SJSA1 (cell line): ENCODE measurements around the gene ZNF850. TPM values are rescaled to one million over a fixed set of nuclear protein-coding genes. Genes with fewer than 3 reads are reported as not detected.
"Not testable (repeated sequence)": the region's sequence is repeated elsewhere in the genome, so short reads cannot be mapped to it uniquely, and the experiment has no call there.

Experiments used
- DNase-seq, 2 experiments: peaks; one replicate each; pipeline ENCODE4 v3.0.0-alpha.2; 2015 to 2020; ENCODE audit warnings: low spot score in 2 of 2, low read depth in 1 of 2
- H3K27ac ChIP-seq: fragments of 250-450 bp; sonication (Bioruptor Pico); 2 replicates; pipeline ENCODE4 v1.5.1; 2020; ENCODE audit warnings: mild to moderate bottlenecking, moderate library complexity
- H3K27me3 ChIP-seq: fragments of 250-450 bp; sonication (Bioruptor Pico); replicated peaks from 2 replicates; pipeline ENCODE4 v1.5.1; 2020; ENCODE audit warnings: mild to moderate bottlenecking, moderate library complexity
- H3K36me3 ChIP-seq: fragments of 250-450 bp; sonication (Bioruptor Pico); 2 replicates; pipeline ENCODE4 v1.5.1; 2020; ENCODE audit warnings: mild to moderate bottlenecking
- H3K4me1 ChIP-seq: fragments of 250-450 bp; sonication (Bioruptor Pico); replicated peaks from 2 replicates; pipeline ENCODE4 v1.6.1; 2021; ENCODE audit warnings: mild to moderate bottlenecking
- H3K4me3 ChIP-seq: fragments of 250-450 bp; sonication (Bioruptor Pico); 2 replicates; pipeline ENCODE4 v1.5.1; 2020; ENCODE audit warnings: mild to moderate bottlenecking
- H3K9me3 ChIP-seq: fragments of 250-450 bp; sonication (Bioruptor Pico); replicated peaks from 2 replicates; pipeline ENCODE4 v1.5.1; 2020; ENCODE audit warnings: mild to moderate bottlenecking
- total RNA-seq: library from RNA; depleted of rRNA; stranded (reverse); fragments of >200 nt; shearing (Covaris generic); gene quantifications from 2 replicates; pipeline ENCODE4 v1.2.3, GENCODE V29; 2014; rRNA removed

ZNF850 gene
- total RNA-seq, result 2.6 TPM in 2 replicates

DNA sequence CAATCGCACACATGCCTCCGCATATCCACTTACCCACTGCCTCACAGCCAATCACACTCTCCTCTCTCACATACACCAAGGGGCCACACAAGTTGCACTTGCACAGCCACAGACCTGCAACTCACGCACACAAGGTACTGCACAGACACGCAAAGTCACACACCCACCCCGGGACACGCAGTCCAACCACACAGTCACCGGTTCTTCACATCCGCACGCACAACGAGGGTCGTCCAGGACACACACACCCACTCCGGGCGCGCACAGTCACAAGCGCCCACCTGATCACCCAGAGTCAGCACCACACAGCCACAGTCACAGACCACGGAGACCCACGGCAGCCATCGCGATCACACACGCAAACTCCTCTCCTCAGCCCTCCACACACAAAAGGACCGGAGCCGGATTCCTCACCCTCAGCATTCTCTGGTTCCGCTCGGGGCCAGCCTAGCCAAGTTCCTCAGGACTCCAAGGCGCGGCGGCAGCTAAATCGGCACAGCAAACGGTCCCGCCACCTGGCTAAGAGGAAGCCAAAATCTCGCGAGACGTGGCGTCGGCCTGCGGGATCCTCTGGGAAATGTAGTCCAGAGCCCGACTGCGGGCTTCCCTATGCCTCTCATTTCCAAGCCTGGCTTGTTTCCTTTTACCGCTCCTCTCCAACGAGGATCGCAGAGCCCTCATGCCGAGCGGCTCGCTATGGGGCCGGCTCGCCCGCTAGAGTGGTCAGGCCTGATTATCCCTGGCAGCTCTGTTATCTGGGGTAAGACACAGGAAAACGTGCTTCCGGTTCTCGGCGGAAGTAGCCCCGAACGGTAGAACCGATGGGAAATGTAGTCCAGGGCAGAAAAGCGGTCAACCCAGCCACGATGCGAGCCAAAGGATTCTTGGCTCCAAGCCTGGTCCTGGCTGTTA lies at the start of gene ZNF850:
Gene ZNF850, minus strand, starts transcription at position 497 of the 912 bp plus-strand sequence. CDS start 10,201 bp downstream, outside the sequence.
- Histone ChIP-seq H3K4me3 (peak within 1 kb of the TSS; percentile 50), H3K36me3 (no peaks in the 10 kb centered on the region), H3K9me3 (peaks cover 5% of the 10 kb centered on the region; the same call in 1 of the 2 replicates), H3K27me3 (no peaks in the 10 kb centered on the region), H3K27ac (peak within 1 kb of the TSS; percentile 70), H3K4me1 (no peaks in the 10 kb centered on the region; the same call in 1 of the 2 replicates)
- DNase-seq, result peak; percentile 74 to 83

DNA sequence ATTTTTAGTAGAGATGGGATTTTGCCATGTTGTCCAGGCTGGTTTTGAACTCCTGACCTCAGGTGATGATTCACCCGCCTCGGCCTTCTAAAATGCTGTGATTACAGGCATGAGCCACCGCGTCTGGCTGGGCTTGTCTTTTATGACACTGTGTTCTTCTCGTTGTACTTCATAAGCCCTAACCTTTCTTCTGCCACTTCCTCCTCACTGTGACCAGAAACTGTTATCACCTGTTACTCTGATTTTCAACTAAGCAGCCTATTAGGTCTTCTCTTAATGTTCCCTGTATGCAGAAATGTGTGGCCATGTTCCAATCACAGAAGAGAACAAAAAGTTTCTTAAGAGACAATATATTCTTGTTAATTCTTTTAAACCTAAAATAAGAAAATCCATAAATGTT lies 49.2 kb upstream of the ZNF850 start:
- no peaks in the 10 kb centered on the region for H3K27me3 ChIP-seq
- no peak overlapping the region for H3K27ac ChIP-seq
- H3K9me3 ChIP-seq, result peaks cover 12% of the 10 kb centered on the region
- H3K4me1 ChIP-seq, result no peaks in the 10 kb centered on the region
- no peak overlapping the region for H3K4me3 ChIP-seq
- no peaks in the 10 kb centered on the region for H3K36me3 ChIP-seq
- no peak for DNase-seq

- Histone ChIP-seq H3K36me3 (no peaks in the 10 kb centered on the region), H3K4me3 (no peak overlapping the region), H3K9me3 (peaks cover 17% of the 10 kb centered on the region), H3K27me3 (no peaks in the 10 kb centered on the region), H3K27ac (no peak overlapping the region), H3K4me1 (no peaks in the 10 kb centered on the region)
- no peak for DNase-seq
These were observed 46.6 kb upstream of the ZNF850 start for GRCh38 chr19:36819130-36819630.

DNA sequence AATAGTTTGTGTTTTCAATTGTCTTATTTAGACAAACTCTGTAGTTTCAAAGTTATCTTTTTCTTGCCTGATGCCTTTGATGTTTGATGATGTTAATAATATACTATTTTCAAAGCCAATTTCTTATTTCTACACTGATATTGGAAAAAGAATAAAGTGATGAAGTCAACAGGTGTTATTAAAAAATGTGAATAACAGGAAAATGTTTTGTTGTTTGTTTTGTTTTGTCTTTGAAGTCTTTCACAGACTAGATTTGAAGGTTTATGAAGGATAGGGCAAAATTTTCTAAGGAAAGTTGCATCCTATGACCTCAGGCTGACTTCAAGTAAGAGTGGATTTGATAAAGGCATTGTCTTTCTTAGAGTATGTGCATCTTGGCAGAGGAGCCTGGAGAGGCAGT lies 34.4 kb upstream of the ZNF850 start:
- Histone ChIP-seq H3K9me3 (peaks cover 3% of the 10 kb centered on the region), H3K27me3 (no peaks in the 10 kb centered on the region), H3K27ac (no peak overlapping the region), H3K36me3 (no peaks in the 10 kb centered on the region), H3K4me1 (no peaks in the 10 kb centered on the region), H3K4me3 (no peak overlapping the region)
- no peak for DNase-seq

DNA sequence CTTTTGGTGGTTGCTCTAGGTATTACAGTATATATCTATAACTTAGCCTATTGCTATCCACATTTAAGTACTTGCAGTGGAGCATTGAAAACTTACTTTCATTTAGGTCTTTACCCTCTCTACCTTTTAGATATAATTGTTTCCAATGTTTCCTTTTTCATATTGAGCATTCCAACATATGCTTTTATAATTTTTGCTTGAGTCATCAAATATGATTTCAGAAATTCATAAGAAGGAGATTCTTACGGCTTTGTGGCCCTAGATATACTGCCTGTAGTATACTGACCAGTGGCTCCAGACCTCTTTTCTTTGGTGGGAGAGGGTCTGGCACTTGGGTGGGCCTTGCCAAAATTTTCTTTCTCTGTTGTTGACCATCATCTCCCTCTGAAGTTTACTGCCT lies 32.8 kb upstream of the ZNF850 start:
- no peaks in the 10 kb centered on the region for H3K36me3 ChIP-seq
- H3K4me3 ChIP-seq, result no peak overlapping the region
- H3K27ac ChIP-seq, result no peak overlapping the region
- no peaks in the 10 kb centered on the region for H3K4me1 ChIP-seq
- no peak for DNase-seq
- H3K27me3 ChIP-seq, result no peaks in the 10 kb centered on the region
- H3K9me3 ChIP-seq, result peaks cover 3% of the 10 kb centered on the region

GRCh38 chr19:36797786-36798108 lies 25.1 kb upstream of the ZNF850 start:
- no peak overlapping the region for H3K27ac ChIP-seq
- no peaks in the 10 kb centered on the region for H3K4me1 ChIP-seq
- no peaks in the 10 kb centered on the region for H3K36me3 ChIP-seq
- DNase-seq, result no peak
- H3K9me3 ChIP-seq, result peaks cover 3% of the 10 kb centered on the region
- H3K27me3 ChIP-seq, result no peaks in the 10 kb centered on the region
- no peak overlapping the region for H3K4me3 ChIP-seq

GRCh38 chr19:36796714-36796992 lies 24.0 kb upstream of the ZNF850 start:
- H3K4me3 ChIP-seq, result no peak overlapping the region
- DNase-seq, result no peak
- no peak overlapping the region for H3K27ac ChIP-seq
- no peaks in the 10 kb centered on the region for H3K36me3 ChIP-seq
- peaks cover 3% of the 10 kb centered on the region for H3K9me3 ChIP-seq
- H3K4me1 ChIP-seq, result no peaks in the 10 kb centered on the region
- H3K27me3 ChIP-seq, result no peaks in the 10 kb centered on the region

DNA sequence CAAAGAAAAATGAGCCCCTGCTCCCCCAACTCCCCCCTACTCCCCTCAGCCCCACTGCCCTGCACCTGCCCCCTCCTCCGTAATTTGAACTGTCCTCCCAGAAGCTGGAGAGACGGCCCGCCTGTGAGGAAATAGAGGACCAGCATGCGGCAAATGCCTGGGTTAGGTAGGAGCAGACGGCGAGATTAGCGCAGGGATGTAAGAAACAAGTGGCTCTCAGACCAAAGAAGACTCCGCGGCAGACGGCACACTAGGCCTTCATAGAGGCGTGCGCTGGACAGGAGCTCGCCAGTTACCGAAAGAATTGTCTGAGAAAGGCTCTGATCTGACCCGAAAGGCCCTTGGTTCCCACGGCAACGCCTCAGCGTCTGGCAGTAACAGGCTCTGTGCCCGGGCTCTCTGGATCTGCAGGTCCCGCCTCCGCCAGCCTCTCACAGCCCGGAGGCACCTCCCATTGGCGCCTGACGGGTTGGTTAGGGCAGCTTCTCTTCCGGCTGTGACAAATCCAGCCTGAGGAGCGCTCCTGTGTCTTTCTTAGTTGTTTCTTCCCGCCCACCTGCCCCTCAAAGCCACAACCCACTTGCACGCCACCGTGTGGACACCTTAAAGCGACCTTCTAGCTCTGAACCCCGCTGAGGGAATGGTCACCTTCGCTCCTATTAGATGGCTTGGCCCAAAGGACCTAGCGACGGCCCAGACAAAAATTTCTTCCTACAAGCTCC lies 19.0 kb upstream of the ZNF850 start:
- not testable (repeated sequence) for H3K27me3 ChIP-seq, H3K36me3 ChIP-seq, H3K4me3 ChIP-seq, H3K4me1 ChIP-seq, H3K27ac ChIP-seq, DNase-seq, H3K9me3 ChIP-seq

GRCh38 chr19:36775768-36776167 lies 3.2 kb upstream of the ZNF850 start:
- Histone ChIP-seq H3K9me3 (peaks cover 12% of the 10 kb centered on the region), H3K4me3 (no peak overlapping the region), H3K4me1 (no peaks in the 10 kb centered on the region; the same call in 1 of the 2 replicates), H3K36me3 (no peaks in the 10 kb centered on the region), H3K27me3 (no peaks in the 10 kb centered on the region), H3K27ac (no peak overlapping the region)
- no peak for DNase-seq

DNA sequence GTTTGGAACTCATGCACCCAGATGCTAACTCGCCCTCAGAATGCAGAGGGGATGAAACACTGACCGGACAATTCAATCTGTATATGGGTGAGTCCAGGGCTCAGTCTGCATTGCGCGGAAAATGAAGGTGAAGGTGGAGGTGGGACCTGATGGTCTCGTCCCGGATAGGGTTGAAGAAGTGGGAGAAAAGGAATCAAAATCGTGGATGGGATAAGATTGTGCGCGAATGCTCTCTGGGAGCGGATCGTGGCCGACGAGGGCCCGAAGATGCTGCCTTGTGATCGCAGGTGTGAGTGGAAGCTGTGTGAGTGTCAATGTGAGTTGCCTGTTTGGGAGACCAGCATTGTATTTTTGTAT lies 594 bp upstream of the ZNF850 start:
- no peaks in the 10 kb centered on the region; the same call in 1 of the 2 replicates for H3K4me1 ChIP-seq
- no peaks in the 10 kb centered on the region for H3K27me3 ChIP-seq
- peaks cover 5% of the 10 kb centered on the region; the same call in 1 of the 2 replicates for H3K9me3 ChIP-seq
- no peak for DNase-seq
- H3K36me3 ChIP-seq, result no peaks in the 10 kb centered on the region
- H3K27ac ChIP-seq, result no peak overlapping the region
- H3K4me3 ChIP-seq, result peak overlapping the region; percentile 50

- H3K36me3 ChIP-seq, result no peaks in the 10 kb centered on the region
- peaks cover 7% of the 10 kb centered on the region; the same call in 1 of the 2 replicates for H3K9me3 ChIP-seq
- H3K4me1 ChIP-seq, result no peaks in the 10 kb centered on the region; the same call in 1 of the 2 replicates
- peak in 1 of 2 experiments; percentile 17 for DNase-seq
- no peaks in the 10 kb centered on the region for H3K27me3 ChIP-seq
- H3K4me3 ChIP-seq, result peak overlapping the region; percentile 50
- H3K27ac ChIP-seq, result no peak overlapping the region
These were observed 1.1 kb downstream of the ZNF850 start for GRCh38 chr19:36771261-36772231.

DNA sequence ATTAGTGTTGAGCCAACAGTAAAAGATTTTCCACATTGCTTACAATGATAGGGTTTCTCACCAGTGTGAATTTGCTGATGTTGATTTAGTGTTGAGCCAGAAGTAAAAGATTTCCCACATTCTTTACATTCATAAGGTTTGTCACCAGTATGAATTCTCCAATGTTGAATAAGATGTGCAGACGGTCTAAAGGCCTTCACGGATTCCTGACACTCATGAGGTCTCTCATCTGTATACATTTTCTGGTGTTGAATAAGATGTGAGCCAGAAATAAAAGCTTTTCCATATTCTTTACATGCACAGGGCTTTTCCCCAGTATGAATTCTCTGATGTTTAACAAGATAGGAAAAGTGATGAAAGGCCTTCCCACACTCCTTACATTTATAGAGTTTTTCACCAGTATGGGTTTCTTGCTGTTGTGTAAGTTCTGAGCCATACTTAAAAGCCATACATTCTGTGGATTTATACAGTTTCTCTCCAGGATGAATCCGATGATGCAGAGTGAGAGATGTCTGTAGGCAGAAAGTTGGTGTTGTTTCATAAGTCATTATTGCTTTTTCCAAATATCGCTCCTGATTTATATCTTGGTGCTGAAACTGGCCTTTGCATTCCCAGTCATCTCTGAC lies 22.4 kb downstream of the ZNF850 start:
- no peak for DNase-seq
- Histone ChIP-seq H3K36me3 (peaks cover 16% of the 10 kb centered on the region), H3K27me3 (no peaks in the 10 kb centered on the region), H3K4me1 (no peaks in the 10 kb centered on the region), H3K27ac (no peak overlapping the region), H3K4me3 (no peak overlapping the region), H3K9me3 (peaks cover 23% of the 10 kb centered on the region)

- peaks cover 23% of the 10 kb centered on the region for H3K9me3 ChIP-seq
- H3K4me3 ChIP-seq, DNase-seq, H3K4me1 ChIP-seq, H3K27me3 ChIP-seq, H3K27ac ChIP-seq: not testable (repeated sequence)
- H3K36me3 ChIP-seq, result peaks cover 16% of the 10 kb centered on the region
These were observed 23.0 kb downstream of the ZNF850 start for GRCh38 chr19:36749613-36750012.
